WI38 (cell line): ENCODE measurements around the gene OR6S1.

Source experiments
- H3K4me3 ChIP-seq: 2 replicates; pipeline ENCODE4 v1.5.1; 2011; ENCODE audit warnings: low read depth, mild to moderate bottlenecking, control low read depth, low read length
- CTCF ChIP-seq: IDR thresholded peaks from 2 replicates; pipeline ENCODE4 v1.5.1; 2012; ENCODE audit warnings: low read depth, mild to moderate bottlenecking, control low read depth, low read length

The OR6S1 gene

GRCh38 chr14:20611277-20611676 lies 30.2 kb downstream of the OR6S1 start:
- no peak for TF ChIP-seq CTCF

GRCh38 chr14:20610002-20610765 lies 31.3 kb downstream of the OR6S1 start:
- H3K4me3 ChIP-seq = peak overlapping the region; percentile 82
- no peak for TF ChIP-seq CTCF

More at GRCh38 chr14:20611277-20611676, 30.2 kb downstream of the OR6S1 start:
- H3K4me3 ChIP-seq = no peak overlapping the region

GRCh38 chr14:20609215-20610001 lies 32.1 kb downstream of the OR6S1 start:
- H3K4me3 ChIP-seq = peak overlapping the region; percentile 82
- TF ChIP-seq CTCF = peak; percentile 91

GRCh38 chr14:20608383-20609110 lies 32.9 kb downstream of the OR6S1 start:
- no peak overlapping the region for H3K4me3 ChIP-seq
- TF ChIP-seq CTCF = no peak

- TF ChIP-seq CTCF = no peak
- H3K4me3 ChIP-seq = no peak overlapping the region
Observed at GRCh38 chr14:20607617-20608016, 33.9 kb downstream of the OR6S1 start.

GRCh38 chr14:20606902-20607242 lies 34.6 kb downstream of the OR6S1 start:
- TF ChIP-seq CTCF = no peak
- no peak overlapping the region for H3K4me3 ChIP-seq
